HG03457 (cell line): ENCODE measurements around the gene C16orf87.

Experiments used
- ATAC-seq: cut with Tn5 transposase; IDR thresholded peaks from one replicate; pipeline ENCODE4 v1.9.1; 2021; ENCODE audit warnings: moderate number of reproducible peaks; ENCODE audit not compliant: unreplicated experiment

C16orf87 gene

GRCh38 chr16:46762583-46762982 is 68.4 kb downstream of the C16orf87 start:
- ATAC-seq: no peak

DNA sequence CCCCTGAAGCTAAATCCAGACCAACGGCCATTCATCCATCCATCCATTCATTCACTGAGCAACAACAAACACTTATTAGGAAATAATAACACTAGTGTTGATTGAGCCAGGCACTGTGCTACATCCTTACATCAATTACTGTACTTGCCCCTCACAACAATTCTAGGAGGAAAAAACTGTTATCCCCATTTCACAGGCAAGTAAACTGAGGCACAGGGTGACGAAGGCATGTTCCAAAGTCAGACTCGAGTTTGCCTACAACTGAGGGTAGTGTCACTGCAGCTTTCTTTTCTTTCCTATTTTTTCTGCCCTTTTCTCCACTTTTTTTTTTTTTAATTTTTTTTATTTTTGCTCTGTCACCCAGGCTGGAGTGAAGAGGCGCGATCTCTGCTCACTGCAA is 71.7 kb downstream of the C16orf87 start:
- no peak for ATAC-seq

DNA sequence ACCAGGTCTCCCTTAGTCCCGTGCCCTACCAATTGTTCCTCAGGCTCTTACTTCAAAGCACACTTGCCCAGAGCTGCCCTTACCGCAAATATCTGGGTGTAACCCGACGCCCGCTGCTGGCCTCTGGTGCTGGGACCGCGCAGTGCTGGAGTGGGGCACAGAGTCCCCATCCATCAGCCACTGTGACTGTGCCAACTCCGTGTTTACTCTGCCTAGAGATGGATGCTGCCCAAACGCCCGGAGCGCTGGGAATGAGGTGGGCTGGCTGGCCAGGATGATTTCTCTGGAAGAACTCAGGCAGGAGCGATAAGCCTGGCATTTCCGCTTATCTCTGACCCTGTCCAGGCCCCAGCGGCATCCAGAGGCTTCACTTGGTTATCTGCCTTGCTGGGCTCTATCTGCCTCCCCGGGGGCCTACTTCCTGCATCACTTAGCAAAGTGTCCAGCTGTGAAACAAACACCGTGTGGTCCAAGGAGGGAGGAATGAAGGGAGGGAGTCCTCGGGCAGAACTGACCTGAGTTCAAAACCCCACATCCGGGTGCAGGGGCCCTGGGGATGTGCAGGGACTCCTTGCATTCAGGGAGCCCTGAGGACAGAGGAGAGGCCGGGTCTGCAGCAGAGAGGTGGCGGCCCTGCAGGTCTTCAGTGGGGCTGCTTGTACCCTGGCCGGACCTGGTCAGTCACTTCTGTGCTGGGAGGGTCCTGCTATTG is 73.5 kb downstream of the C16orf87 start:
- no peak for ATAC-seq

DNA sequence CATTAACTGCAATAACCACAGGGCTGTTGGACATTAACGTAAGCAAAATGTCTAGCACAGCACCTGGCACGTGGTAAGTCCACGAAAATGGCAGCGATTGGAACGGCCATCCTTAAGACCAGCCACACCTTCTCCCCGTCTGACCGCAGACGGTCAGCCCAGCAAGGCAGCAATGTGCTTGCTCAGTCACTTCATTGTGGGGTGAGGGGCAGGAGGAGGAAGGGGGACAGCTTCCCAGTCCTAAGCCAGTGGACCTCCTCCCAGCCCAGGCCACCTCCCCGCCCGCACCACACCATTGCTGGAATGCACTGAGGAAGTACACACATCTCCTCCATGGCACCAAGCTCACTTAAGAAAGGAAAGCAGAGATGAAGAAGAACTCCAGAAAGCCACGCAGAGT is 74.2 kb downstream of the C16orf87 start:
- ATAC-seq: no peak

DNA sequence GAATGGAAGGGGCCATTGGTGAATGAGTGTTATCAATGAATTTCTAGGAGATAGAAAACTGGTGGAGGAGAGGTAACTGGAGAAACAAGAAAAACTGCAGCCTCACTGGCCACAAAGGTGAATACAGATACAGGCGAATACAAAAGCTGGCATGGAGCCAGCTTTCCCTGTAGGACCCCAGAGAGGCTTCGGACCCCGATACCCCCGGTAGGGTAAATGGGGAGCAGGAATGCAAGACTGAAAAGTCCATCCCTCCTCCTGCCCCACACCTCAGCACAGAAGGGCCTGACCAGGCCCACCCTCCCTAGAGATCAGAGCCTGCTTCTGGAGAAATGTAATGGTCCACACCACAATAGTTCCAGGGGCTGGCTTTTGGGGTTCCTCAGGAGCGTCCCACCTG is 78.0 kb downstream of the C16orf87 start:
- no peak for ATAC-seq

DNA sequence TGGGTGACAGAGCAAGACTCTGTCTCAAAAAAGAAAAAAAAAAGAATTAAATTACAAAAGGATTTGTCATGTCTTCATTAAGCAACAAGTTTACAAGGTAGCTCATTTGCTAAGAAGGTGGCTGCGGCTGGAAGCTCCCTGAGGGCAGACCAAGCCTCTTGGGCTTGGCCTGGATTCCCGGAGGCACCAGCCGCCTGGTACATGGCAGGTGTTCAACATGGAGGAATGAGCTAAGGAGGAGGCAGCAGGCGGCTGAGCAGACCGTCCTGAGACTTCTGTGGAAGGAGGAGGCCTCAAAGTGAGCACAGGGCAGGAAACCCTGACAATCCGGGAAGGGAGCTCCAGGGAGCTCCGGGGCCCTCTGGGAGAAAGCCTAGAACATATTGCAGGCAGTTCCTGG is 79.6 kb downstream of the C16orf87 start:
- no peak for ATAC-seq

GRCh38 chr16:46748775-46749705 is 81.9 kb downstream of the C16orf87 start:
- ATAC-seq: no peak

DNA sequence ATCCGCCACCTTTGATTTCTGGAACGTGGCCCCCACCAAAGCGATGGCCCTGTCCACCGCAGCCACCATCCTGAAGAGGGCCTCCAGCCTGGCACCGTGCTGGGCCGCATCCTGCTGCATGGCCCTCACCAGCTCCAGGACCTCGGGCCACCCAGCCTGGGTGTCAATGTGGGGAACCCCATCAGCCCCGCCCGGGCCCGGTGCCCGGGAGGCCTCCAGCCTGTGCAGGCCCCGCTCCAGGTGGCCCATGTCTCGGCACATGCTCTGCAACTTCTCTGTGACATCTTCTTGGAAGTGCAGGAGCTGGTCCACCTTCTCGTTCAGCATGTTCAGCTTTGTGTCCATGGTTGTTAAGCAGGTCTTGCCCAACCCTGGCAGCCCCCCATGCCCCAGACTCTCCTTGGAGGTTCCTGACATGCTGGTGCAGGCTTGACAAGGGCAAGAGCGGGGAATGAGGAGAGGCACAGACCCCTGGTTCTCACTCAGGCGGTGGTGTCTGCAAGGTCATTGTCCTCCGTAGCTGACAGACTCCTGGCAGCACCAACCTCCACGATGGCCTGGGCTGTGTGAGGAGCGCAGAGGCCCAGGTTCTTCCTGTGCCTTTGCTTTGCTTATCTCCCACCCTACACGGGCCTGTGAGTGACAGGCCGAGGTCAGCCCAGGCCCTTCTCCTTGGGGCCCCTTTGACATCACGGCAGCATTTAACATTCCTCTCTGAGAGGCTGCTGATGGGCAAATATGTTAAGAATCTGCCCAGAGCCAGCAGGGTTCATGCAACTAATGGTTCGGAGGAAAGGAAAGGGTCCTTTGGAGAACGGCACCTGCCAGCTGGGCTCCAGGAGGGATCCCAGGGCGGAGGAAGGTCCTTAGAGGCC is 83.0 kb downstream of the C16orf87 start, which contains the start of gene MYLK3:
MYLK3 (minus strand) TSS at position 568 of the 875 bp plus-strand sequence; CDS start at position 417, 151 bp downstream.
- no peak for ATAC-seq

- ATAC-seq: no peak
Measured at GRCh38 chr16:46746821-46747776, 83.9 kb downstream of the C16orf87 start.
